GM12891 (cell line): ENCODE measurements around the gene SMIM38.

Source experiments
- POLR2A ChIP-seq: IDR thresholded peaks from 2 replicates; pipeline ENCODE4 v1.6.1; 2011; ENCODE audit warnings: low read depth, low read length, control low read depth
- TAF1 ChIP-seq: IDR thresholded peaks from 2 replicates; pipeline ENCODE4 v1.6.1; 2011; ENCODE audit warnings: low read depth, low read length, control low read depth

DNA sequence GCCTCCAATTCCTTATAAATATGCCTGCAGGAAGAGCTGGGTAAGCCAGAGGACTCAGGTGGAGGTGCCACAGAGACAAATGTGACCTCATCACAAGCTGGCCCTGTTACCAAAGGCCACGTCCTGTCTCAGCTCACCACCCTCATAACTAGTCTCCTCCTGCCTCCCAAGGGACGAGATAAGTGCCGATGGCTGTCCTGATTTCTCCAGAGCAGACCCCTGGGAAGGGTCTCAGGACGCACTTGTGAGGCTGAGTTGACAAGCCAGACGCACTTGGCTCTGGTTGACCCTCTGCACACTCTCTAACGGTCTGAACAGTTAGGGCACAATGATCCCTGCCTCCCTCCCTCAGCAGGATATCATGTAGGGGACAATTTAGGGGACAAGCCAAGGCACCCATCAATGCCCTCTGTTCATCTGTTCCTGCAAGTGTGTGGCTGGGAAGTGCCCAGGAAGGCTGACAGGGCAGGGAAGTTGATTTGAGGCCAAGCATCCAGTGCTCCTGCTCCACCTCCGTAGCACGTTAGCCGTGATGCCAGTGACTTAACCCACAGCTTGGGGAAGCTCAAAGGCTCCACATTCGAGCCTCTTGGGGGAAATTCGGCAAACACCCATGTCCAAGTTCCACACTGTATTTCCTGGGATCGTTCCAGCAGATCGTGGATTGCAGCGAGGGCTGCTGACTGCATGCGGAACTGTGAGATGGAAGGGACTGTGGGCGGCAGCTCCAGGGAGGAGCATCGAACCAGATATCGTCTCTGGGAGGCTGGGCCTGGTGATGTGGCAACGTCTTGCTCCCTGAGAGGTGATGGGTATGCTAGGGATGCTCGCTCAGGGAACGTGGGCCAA lies 2.8 kb downstream of the SMIM38 start:
- TF ChIP-seq POLR2A: no peak
- no peak for TF ChIP-seq TAF1
